GM18517 (cell line): ENCODE data around the gene CAPN3.

Experiments used
- ATAC-seq: cut with Tn5 transposase; IDR thresholded peaks from one replicate; pipeline ENCODE4 v1.9.1; 2021; ENCODE audit warnings: mild to moderate bottlenecking, moderate library complexity; ENCODE audit not compliant: unreplicated experiment

The CAPN3 gene

GRCh38 chr15:42449770-42450424, 90.6 kb downstream of the CAPN3 start:
- no peak for ATAC-seq

DNA sequence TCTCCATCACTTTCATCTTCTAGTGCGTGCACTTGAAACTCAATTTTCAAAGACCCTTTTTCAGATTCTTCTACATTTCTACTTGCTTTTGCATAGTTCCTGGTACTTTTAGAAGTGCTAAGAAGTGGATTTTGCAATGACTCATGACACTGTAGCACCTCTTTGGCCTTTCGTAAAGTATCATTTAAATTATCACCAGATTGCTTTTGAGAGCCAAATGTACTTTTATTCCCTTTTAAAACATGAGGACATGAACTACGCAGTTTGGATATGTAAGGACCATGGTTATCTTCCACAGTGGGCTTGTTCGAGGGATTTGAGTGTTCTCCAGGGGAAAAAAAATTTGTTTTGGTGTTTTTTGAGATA, 91.1 kb downstream of the CAPN3 start:
- ATAC-seq, result no peak

DNA sequence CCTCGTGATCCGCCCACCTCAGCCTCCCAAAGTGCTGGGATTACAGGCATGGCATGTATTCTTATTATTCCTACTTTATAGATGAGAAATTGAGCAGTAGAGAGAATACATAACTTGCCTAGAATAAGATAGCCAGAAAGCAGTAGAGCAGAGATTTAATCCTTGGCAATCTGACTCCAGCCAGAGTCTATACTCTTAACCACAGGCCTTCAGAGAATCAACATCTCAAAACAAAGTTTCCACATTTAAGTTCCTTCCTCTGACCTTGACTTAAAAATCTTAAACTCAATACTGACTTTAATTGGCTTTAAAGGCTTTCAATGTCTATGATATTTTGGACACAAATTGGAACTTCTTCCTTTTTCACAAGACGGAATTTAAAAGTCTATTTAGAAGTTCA, 94.5 kb downstream of the CAPN3 start:
- no peak for ATAC-seq

- ATAC-seq, result no peak
Measured at GRCh38 chr15:42456531-42456930, 97.2 kb downstream of the CAPN3 start.

GRCh38 chr15:42456971-42457370, 97.7 kb downstream of the CAPN3 start:
- ATAC-seq, result no peak

DNA sequence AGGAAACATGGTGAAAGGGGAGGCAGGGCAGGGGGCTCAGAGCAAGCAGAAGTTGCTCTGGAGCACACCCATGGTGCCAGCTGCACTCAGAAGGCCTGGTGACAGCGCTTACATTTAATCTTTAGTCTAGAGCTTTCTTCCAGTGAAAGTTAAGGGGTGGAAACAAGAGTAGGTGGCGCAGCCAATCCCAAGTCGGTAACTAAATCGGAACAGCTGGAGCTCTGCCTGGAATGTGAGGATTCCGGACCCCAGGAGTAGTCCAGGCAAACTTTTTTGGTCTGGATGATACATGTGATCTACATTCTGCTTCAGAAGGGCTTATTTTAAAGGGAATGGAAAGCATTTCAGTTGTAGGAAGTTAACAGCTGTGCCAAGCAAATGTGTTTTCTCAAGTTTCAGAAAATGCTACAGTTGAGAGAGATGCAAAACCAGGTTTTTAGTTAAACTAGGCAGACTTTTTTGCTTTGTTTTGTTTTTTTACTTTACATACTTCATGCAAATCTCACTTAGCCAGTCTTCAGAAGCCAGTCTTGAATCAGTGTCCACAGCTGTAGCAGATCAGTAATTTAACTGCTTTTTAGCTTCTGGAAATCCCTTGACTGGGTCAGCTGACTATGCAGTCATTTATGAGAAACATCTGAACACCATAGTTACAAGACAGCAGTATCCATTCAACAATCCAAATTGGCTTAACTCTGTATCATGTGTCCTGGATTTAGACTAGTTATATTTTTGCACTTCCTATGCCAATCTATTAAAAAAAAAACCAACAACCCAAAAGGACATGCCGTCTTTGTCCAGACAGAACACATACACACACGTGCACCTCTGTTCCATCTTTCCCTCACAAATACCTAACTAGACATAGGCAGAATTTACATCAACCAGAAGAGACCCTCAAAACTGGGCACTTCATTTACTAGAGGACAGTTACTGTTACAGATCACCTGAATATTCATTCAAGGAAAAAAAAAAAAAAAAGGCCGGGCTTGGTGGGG, 98.4 kb downstream of the CAPN3 start:
- ATAC-seq, result peak; percentile 76

DNA sequence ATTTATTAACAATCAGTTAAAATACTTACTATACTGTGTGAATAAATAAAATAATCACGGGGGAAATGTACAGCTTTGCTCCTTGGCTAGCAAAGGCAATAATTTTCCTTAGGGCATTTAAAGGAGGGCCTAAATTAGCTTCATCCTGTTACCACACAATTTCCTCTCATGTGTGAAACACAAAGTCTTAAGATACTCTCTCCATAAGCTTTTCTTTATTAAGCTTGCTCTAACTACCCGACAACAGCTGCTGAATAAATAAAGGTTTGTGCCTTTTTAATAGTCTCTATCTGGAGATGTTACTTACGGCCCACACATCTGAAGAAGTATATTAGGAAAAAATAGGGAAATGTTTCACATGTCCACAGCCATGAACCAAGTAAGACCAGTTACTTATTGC, 102.0 kb downstream of the CAPN3 start:
- no peak for ATAC-seq
